Pancreas (tissue), 10 donors: Measurements from ENCODE around the gene ACP5. TPM values are rescaled to one million over a fixed set of nuclear protein-coding genes. Genes with fewer than 3 reads are reported as not detected.

Experiments used
- ATAC-seq, 4 donors: fragments of 200-7000 bp; cut with Tn5 transposase; one replicate each; pipeline versions ENCODE4 v1.8.0 to v1.9.1; 2020; ENCODE audit warnings: mild to moderate bottlenecking in 4 of 4, moderate library complexity in 4 of 4
- DNase-seq, 6 donors: peaks; one replicate each; pipeline ENCODE4 v3.0.0-alpha.2; 2020
- FAIRE-seq: peaks from 2 replicates; lab custom pipeline; 2012; peaks lifted over from hg19 to GRCh38; lab: Jason Lieb, UNC
- H3K27ac ChIP-seq, 4 donors: fragments of 200-600 bp; sonication (generic); 1 replicate in 3 of 4; 2 replicates in 1 of 4; pipeline versions ENCODE4 v1.5.0 to v1.8.0; 2020
- H3K27me3 ChIP-seq, 4 donors: fragments of 200-600 bp; one replicate each; pipeline ENCODE4 v1.8.0; 2021
- H3K36me3 ChIP-seq, 3 donors: fragments of 200-600 bp; sonication (generic) in 1 of 3; one replicate each; pipeline versions ENCODE4 v1.5.0 to v1.8.0; 2020 to 2021
- H3K4me1 ChIP-seq, 3 donors: fragments of 200-600 bp; one replicate each; pipeline ENCODE4 v1.8.0; 2021
- H3K4me3 ChIP-seq, 4 donors: fragments of 200-600 bp; sonication (generic) in 2 of 4; one replicate each; pipeline versions ENCODE4 v1.5.0 to v1.8.0; 2020 to 2021
- H3K9me3 ChIP-seq, 4 donors: fragments of 200-600 bp; one replicate each; pipeline ENCODE4 v1.8.0; 2021
- WGBS, 2 donors: extraction: QIAGEN DNeasy Blood & Tissue Kit; methylation state at CpG; one replicate each; pipeline ENCODE4 v1.1.7; 2013; 5-methylcytosine and 5-hydroxymethylcytosine counted together
- intact Hi-C, 3 donors: fragments of 100-400 bp; cut with DNase I; formaldehyde crosslinking; loops; one replicate each; pipeline versions ENCODE4 v1.11.1 to v1.14.2; 2022
- polyA plus RNA-seq, 2 donors: library from polyadenylated mRNA; stranded (reverse); fragments of 200-250 nt; gene quantifications; one replicate each; pipeline ENCODE4 v1.2.3, GENCODE V29; 2013
- total RNA-seq, 6 donors: library from RNA; stranded (reverse); fragmentation: NEBNext Ultra II Directional in 4 of 6; extraction: Animal tissue kit (Norgen Biotek cat#: 25700) in 4 of 6; gene quantifications; one replicate each; pipeline versions ENCODE4 v1.2.1 to v1.2.4, GENCODE V29; 2021 to 2023
- TF ChIP-seq, protein P1 (sequence below), 4 donors: fragments of 200-600 bp; sonication (generic) in 3 of 4; IDR thresholded peaks; one replicate each; pipeline versions ENCODE4 v1.5.0 to v1.8.0; 2021; ENCODE audit warnings: antibody characterized with exemption in 4 of 4
- donor health status: healthy with polysubstance abuse.
- donor health status: DM: no; HTN: no; CAD: no; lungs with moderate emphysema.
- donor health status: DM: no; HTN: no; CAD: no.
- donor health status: control.
- donor health status: control.
- donor health status: Bipolar disorder and iron deficiency.
- donor health status: DM: yes; HTN: yes; CAD: no.
- donor health status: DM: no; HTN: no; CAD: no.
- donor health status: DM: no; HTN: no; CAD: no.
- donor health status: DM: yes; HTN: yes; CAD: no.

ACP5 gene
- total and polyA plus RNA-seq, 8 donors: 3.5 to 21.8 (median 7.5) TPM

DNA sequence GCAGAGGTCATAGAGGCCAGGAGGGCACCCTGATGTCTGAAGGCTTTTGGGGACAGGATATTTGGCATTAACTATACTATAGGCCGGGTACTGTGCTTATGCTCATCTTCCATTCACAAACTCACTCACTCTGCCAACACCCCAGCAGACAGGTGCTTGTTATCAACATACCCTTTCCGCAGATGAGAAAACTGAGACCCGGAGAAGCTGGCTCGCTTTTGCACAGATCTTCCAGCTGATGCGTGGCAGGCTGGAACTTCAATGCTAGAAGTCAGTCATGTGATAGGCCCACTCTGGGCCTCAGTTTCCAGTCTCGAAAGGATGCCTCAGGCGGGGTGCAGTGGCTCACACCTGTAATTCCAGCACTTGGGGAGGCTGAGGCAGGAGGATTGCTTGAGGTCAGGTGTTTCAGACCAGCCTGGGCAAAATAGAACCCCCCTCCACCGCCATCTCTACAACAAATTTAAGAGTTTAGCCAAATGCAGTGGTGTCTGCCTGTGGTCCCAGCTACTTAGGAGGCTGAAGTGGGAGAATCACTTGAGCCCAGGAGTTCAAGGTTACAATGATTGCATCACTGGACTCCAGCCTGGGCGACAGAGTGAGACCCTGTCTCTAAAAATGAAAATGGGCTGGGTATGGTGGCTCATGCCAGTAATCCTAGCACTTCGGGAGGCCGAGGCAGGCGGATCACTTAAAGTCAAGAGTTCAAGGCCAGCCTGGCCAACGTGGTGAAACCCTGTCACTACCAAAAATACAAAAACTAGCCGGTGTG, 29.3 kb downstream of the ACP5 start:
- WGBS, 2 donors: 74 to 82% methylated on average over 14 of the region's 14 CpGs
- TF ChIP-seq, protein P1, sequence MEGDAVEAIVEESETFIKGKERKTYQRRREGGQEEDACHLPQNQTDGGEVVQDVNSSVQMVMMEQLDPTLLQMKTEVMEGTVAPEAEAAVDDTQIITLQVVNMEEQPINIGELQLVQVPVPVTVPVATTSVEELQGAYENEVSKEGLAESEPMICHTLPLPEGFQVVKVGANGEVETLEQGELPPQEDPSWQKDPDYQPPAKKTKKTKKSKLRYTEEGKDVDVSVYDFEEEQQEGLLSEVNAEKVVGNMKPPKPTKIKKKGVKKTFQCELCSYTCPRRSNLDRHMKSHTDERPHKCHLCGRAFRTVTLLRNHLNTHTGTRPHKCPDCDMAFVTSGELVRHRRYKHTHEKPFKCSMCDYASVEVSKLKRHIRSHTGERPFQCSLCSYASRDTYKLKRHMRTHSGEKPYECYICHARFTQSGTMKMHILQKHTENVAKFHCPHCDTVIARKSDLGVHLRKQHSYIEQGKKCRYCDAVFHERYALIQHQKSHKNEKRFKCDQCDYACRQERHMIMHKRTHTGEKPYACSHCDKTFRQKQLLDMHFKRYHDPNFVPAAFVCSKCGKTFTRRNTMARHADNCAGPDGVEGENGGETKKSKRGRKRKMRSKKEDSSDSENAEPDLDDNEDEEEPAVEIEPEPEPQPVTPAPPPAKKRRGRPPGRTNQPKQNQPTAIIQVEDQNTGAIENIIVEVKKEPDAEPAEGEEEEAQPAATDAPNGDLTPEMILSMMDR (IDR thresholded peaks at IDR 0.05): no peak
- H3K27me3 ChIP-seq: no peaks in the 10 kb centered on the region
- no peaks in the 10 kb centered on the region for H3K4me1 ChIP-seq
- H3K9me3 ChIP-seq: no peaks in the 10 kb centered on the region
- intact Hi-C loops: no loop called here
- H3K27ac ChIP-seq: no peak overlapping the region
- FAIRE-seq: no peak
- H3K36me3 ChIP-seq: no peaks in the 10 kb centered on the region
- no peak for DNase-seq
- no peak for ATAC-seq
- no peak overlapping the region for H3K4me3 ChIP-seq

DNA sequence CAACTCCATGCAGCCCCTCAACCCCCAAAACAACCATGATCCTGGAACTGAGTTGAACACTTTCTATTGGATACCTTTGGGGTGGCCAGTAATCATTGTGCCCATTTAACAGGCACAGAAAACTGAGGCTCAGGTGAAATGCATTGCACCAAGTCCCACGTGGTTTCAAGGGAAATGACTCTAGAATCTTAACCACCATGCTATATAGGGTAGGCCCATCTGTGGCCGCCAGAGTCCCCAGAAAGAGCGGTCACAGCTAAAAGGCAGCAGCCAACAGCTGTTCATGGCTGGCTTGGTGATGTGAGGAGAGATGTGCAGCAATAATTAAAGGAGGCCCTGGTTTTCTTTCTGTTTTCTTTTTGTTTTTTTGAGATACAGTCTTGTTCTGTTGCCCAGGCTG, 36.2 kb downstream of the ACP5 start:
- intact Hi-C loops: no loop called here
- no peaks in the 10 kb centered on the region for H3K36me3 ChIP-seq
- 69 to 81% methylated on average over 3 of the region's 3 CpGs for WGBS, 2 donors
- H3K4me3 ChIP-seq: no peak overlapping the region
- H3K4me1 ChIP-seq: no peaks in the 10 kb centered on the region
- no peak for DNase-seq
- no peak overlapping the region for H3K27ac ChIP-seq
- FAIRE-seq: no peak
- no peaks in the 10 kb centered on the region for H3K27me3 ChIP-seq
- ATAC-seq: no peak
- no peaks in the 10 kb centered on the region for H3K9me3 ChIP-seq
- TF ChIP-seq, protein P1 (IDR thresholded peaks at IDR 0.05): no peak

DNA sequence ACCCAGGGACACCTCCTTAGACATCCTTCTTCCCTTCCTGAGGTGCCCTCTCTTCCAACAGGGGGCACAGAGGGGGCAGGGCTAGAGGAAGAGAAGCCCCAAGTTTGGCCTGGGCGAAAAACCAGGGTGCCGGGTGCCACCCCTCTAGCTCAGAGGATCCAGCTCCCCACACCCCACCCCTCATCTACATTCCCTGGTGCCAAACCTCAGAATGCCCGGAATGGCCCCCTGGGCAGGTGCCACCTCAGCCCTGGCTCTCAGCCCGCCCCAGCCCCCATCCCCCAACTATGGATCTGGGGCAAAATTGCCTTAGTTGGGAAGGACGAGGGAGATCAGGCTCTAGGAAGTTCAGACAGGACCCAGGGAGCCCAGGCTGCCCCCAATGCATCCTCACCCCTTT, 36.8 kb downstream of the ACP5 start:
- Histone ChIP-seq H3K9me3 (no peaks in the 10 kb centered on the region), H3K27me3 (no peaks in the 10 kb centered on the region), H3K36me3 (no peaks in the 10 kb centered on the region), H3K4me3 (no peak overlapping the region), H3K4me1 (no peaks in the 10 kb centered on the region), H3K27ac (no peak overlapping the region)
- TF ChIP-seq, protein P1 (IDR thresholded peaks at IDR 0.05): no peak
- 42 to 51% methylated on average over 5 of the region's 5 CpGs for WGBS, 2 donors
- intact Hi-C loops: no loop called here
- ATAC-seq (no peak), FAIRE-seq (no peak), DNase-seq (no peak)

DNA sequence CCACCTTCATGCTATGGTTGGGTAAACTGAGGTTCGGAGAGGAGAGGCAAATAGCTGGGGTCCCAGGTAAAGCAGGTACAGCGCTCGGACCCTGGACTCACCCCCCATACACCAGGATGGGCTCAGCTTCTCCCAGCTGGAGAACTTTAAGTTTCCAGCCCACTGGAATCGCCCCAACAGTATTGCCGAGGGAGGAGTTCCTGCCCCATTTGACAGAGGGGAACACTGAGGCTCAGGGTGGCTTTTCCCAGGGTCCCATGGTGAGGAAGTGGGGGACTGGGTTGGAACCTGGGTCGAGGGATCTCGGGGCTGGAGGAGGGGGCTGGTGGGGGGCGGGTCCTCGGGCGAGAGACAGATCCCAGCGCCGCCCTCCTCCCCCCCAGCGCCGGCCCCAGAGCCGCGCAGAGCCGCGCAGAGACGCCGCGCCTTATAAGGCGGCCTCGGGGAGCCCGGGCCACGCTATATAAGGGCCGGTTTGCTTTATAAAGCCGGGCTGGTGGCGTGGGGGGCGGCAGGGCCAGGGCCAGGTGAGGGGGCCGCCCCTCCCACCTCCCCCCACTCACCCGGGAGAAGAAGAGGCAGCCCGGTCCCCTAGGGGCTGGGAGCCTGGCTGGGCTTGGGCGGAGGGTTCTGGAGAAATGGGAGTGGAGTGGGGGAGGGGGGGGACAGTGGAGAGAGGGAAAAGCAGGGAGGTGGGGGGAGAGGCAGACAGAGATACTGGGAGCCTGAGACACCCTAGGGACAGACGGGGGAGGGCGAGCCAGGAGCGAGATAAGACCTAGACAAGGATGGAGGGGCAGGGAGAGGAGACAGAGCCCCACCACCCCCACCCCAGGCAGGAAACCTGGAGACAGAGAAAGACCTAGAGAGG, 37.7 kb downstream of the ACP5 start:
- Histone ChIP-seq H3K27me3 (no peaks in the 10 kb centered on the region), H3K4me3 (no peak overlapping the region), H3K9me3 (no peaks in the 10 kb centered on the region), H3K4me1 (no peaks in the 10 kb centered on the region), H3K36me3 (no peaks in the 10 kb centered on the region), H3K27ac (no peak overlapping the region)
- DNase-seq (no peak), FAIRE-seq (no peak), ATAC-seq (no peak)
- intact Hi-C loops: no loop called here
- 12 to 13% methylated on average over 25 to 35 of the region's 36 CpGs for WGBS, 2 donors
- TF ChIP-seq, protein P1 (IDR thresholded peaks at IDR 0.05): no peak
